Keratinocyte (primary cell): Measurements from ENCODE around the gene ANAPC5. TPM values are rescaled to one million over a fixed set of nuclear protein-coding genes. Genes with fewer than 3 reads are reported as not detected.

Experiments used
- DNase-seq: peaks from one replicate; pipeline ENCODE4 v3.0.0-alpha.2; 2011; ENCODE audit warnings: low read depth, missing footprints, low spot score
- FAIRE-seq: peaks from 2 replicates; lab custom pipeline; 2011; peaks lifted over from hg19 to GRCh38; lab: Jason Lieb, UNC
- H2AFZ ChIP-seq: 2 replicates; pipeline ENCODE4 v1.6.0; 2012; ENCODE audit warnings: low read length, control low read depth, inconsistent platforms; ENCODE audit not compliant: control insufficient read depth
- H3K27ac ChIP-seq: 2 replicates; pipeline ENCODE4 v1.5.1; 2011; ENCODE audit warnings: low read length; ENCODE audit not compliant: control insufficient read depth, insufficient read depth
- H3K27me3 ChIP-seq: 3 replicates; pipeline ENCODE4 v1.6.0; 2011; ENCODE audit warnings: low read length; ENCODE audit not compliant: control insufficient read depth, insufficient read depth; ENCODE audit errors: extremely low read depth
- H3K36me3 ChIP-seq, 2 experiments: 2 replicates in 1 of 2; 3 replicates in 1 of 2; pipeline ENCODE4 v1.5.1; 2011; ENCODE audit warnings: low read length in 2 of 2, mild to moderate bottlenecking in 1 of 2; ENCODE audit not compliant: control insufficient read depth in 2 of 2, insufficient read depth in 2 of 2; ENCODE audit errors: extremely low read depth in 1 of 2
- H3K4me1 ChIP-seq: 3 replicates; pipeline ENCODE4 v1.5.1; 2011; ENCODE audit warnings: low read length; ENCODE audit not compliant: control insufficient read depth, insufficient read depth; ENCODE audit errors: extremely low read depth
- H3K4me2 ChIP-seq: 3 replicates; pipeline ENCODE4 v1.6.0; 2011; ENCODE audit warnings: low read depth, low read length; ENCODE audit not compliant: control insufficient read depth, insufficient read depth; ENCODE audit errors: extremely low read depth
- H3K4me3 ChIP-seq, 3 experiments: fragments of 200-600 bp in 1 of 3; sonication (generic) in 1 of 3; 2 replicates in 2 of 3; 3 replicates in 1 of 3; pipeline ENCODE4 v1.5.1; 2011 to 2016; ENCODE audit warnings: low read length in 3 of 3, mild to moderate bottlenecking in 3 of 3, control low read depth in 2 of 3, inconsistent platforms in 1 of 3, low read depth in 1 of 3, mixed read lengths in 1 of 3, mixed run types in 1 of 3, moderate library complexity in 1 of 3; ENCODE audit not compliant: control insufficient read depth in 2 of 3, insufficient read depth in 2 of 3; ENCODE audit errors: extremely low read depth in 1 of 3
- H3K79me2 ChIP-seq: 2 replicates; pipeline ENCODE4 v1.6.0; 2012; ENCODE audit warnings: low read length; ENCODE audit not compliant: control insufficient read depth, insufficient read depth
- H3K9ac ChIP-seq: 3 replicates; pipeline ENCODE4 v1.6.0; 2011; ENCODE audit warnings: low read length; ENCODE audit not compliant: control insufficient read depth, insufficient read depth; ENCODE audit errors: extremely low read depth
- H3K9me1 ChIP-seq: 3 replicates; pipeline ENCODE4 v1.6.0; 2011; ENCODE audit warnings: low read length; ENCODE audit not compliant: control insufficient read depth, insufficient read depth; ENCODE audit errors: extremely low read depth
- H3K9me3 ChIP-seq: 2 replicates; pipeline ENCODE4 v1.5.1; 2012; ENCODE audit warnings: low read depth, low read length; ENCODE audit not compliant: control insufficient read depth
- H4K20me1 ChIP-seq: 3 replicates; pipeline ENCODE4 v1.6.0; 2011; ENCODE audit warnings: low read length; ENCODE audit not compliant: control insufficient read depth, insufficient read depth; ENCODE audit errors: extremely low read depth
- EZH2 ChIP-seq: IDR thresholded peaks from one replicate; pipeline ENCODE4 v1.6.1; 2012; ENCODE audit warnings: inconsistent platforms, mild to moderate bottlenecking, low read length, moderate library complexity
- dilution Hi-C: fragments of 300-500 bp; cut with MboI; formaldehyde crosslinking; loops from one replicate; pipeline ENCODE4 v1.7.0; 2020; ENCODE audit warnings: low sequenced_read_pairs; ENCODE audit not compliant: extremely low pct_ligation_motif_present
- polyA plus RNA-seq, 5 experiments: library from polyadenylated mRNA; depleted of rRNA in 3 of 5; stranded (reverse) in 3 of 5; stranded (forward) in 1 of 5; unstranded in 1 of 5; fragments of >200 nt; gene quantifications; 1 replicate in 1 of 5; 2 replicates in 3 of 5; 3 replicates in 1 of 5; pipeline versions ENCODE4 v1.2.1 to v1.2.3, GENCODE V29; 2011 to 2012; ENCODE audit warnings: missing spikeins in 2 of 5, low read depth in 1 of 5, low replicate concordance in 1 of 5
- TF ChIP-seq, protein P1 (sequence below), 3 experiments: IDR thresholded peaks in 1 of 3; conservative IDR thresholded peaks in 1 of 3; optimal IDR thresholded peaks in 1 of 3; 2 replicates in 2 of 3; 3 replicates in 1 of 3; pipeline versions ENCODE3 to v1.5.1; 2011; ENCODE audit warnings: low read length in 3 of 3, mild to moderate bottlenecking in 3 of 3, moderate library complexity in 2 of 3, control low read depth in 1 of 3, inconsistent platforms in 1 of 3; ENCODE audit not compliant: insufficient read depth in 2 of 3; ENCODE audit errors: extremely low read depth in 1 of 3

ANAPC5 gene
- polyA plus RNA-seq, 1 donor (not counting 4 experiments of a cell fraction or from before 2014, with no cell fraction given), result 115 TPM

DNA sequence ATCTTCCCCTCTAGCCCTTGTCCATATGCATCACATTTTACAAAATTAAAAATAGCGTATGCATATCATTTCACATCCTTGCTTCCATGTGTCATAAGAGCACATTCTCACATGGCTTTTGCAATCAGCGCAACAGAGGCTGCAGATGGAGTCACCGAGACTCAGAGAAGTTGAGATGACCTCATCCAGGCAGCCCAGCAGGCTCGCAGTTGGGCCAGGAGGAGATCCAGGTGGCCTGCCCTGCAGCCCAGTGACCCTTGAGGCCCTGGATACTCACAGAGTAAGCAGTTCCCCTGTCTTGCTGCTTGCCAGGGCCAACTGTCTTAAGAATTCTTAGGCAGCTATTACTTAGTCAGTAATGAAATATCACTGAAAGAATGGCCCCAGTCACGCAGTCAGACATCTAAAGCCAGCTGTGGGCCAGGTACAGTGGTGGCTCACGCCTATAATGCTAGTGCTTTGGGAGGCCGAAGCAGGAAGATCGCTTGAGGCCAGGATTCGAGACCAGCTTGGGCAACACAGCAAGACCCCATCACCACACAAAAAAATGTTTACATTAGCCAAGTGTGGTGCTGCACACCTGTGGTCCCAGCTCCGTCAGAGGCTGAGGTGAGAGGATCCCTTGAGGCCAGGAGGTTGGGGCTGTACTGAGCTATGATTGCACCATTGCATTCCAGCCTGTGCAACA lies 64.8 kb downstream of the ANAPC5 start:
- no peaks in the 10 kb centered on the region for H4K20me1 ChIP-seq
- H3K4me3 ChIP-seq, result no peak overlapping the region
- H3K79me2 ChIP-seq, result peaks cover 6% of the 10 kb centered on the region
- no peaks in the 10 kb centered on the region for H3K4me1 ChIP-seq
- H3K9me3 ChIP-seq, result no peaks in the 10 kb centered on the region
- H2AFZ ChIP-seq, result no peak overlapping the region
- no peak overlapping the region for H3K4me2 ChIP-seq
- dilution Hi-C loops, result no loop called here
- TF ChIP-seq EZH2, result no peak
- TF ChIP-seq, protein P1, sequence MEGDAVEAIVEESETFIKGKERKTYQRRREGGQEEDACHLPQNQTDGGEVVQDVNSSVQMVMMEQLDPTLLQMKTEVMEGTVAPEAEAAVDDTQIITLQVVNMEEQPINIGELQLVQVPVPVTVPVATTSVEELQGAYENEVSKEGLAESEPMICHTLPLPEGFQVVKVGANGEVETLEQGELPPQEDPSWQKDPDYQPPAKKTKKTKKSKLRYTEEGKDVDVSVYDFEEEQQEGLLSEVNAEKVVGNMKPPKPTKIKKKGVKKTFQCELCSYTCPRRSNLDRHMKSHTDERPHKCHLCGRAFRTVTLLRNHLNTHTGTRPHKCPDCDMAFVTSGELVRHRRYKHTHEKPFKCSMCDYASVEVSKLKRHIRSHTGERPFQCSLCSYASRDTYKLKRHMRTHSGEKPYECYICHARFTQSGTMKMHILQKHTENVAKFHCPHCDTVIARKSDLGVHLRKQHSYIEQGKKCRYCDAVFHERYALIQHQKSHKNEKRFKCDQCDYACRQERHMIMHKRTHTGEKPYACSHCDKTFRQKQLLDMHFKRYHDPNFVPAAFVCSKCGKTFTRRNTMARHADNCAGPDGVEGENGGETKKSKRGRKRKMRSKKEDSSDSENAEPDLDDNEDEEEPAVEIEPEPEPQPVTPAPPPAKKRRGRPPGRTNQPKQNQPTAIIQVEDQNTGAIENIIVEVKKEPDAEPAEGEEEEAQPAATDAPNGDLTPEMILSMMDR (optimal IDR thresholded peaks at IDR 0.05 in 1 of 3, IDR thresholded peaks at IDR 0.05 in 1 of 3, conservative IDR thresholded peaks at IDR 0.05 in 1 of 3; ENCODE audit: extremely low read depth in 1 of 3, insufficient read depth in 2 of 3, low read length in 3 of 3), result no peak
- no peaks in the 10 kb centered on the region for H3K27me3 ChIP-seq
- FAIRE-seq (no peak), DNase-seq (no peak)
- no peak overlapping the region for H3K27ac ChIP-seq
- no peaks in the 10 kb centered on the region for H3K9me1 ChIP-seq
- peaks cover 0 to 8% of the 10 kb centered on the region in 2 experiments for H3K36me3 ChIP-seq
- H3K9ac ChIP-seq, result no peak overlapping the region

DNA sequence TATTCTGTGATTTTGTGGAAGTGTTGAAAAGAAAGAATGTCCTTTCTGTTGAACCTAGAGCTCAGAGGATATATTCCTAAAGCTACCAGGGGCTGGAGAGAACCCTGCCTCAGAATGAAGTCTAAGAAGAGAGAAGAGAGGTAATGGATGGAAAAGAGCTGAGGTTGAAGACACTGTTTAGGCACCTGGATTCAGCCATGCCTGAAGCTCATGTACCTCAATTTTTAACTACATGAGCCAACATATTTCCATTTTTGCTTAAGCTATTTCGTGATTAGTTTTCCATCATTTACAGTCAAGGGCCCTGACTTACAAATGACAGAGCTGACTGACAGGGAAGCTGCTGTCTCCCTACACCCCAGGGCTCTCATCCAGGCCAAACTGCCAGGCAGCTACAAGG lies 66.4 kb downstream of the ANAPC5 start:
- H3K4me2 ChIP-seq, result no peak overlapping the region
- TF ChIP-seq, protein P1 (optimal IDR thresholded peaks at IDR 0.05 in 1 of 3, IDR thresholded peaks at IDR 0.05 in 1 of 3, conservative IDR thresholded peaks at IDR 0.05 in 1 of 3; ENCODE audit: extremely low read depth in 1 of 3, insufficient read depth in 2 of 3, low read length in 3 of 3), result no peak
- no peak for TF ChIP-seq EZH2
- H3K9me1 ChIP-seq, result no peaks in the 10 kb centered on the region
- peaks cover 0 to 6% of the 10 kb centered on the region in 2 experiments for H3K36me3 ChIP-seq
- H2AFZ ChIP-seq, result no peak overlapping the region
- dilution Hi-C loops, result no loop called here
- no peaks in the 10 kb centered on the region for H3K4me1 ChIP-seq
- no peak overlapping the region for H3K4me3 ChIP-seq
- no peaks in the 10 kb centered on the region for H3K9me3 ChIP-seq
- peaks cover 1% of the 10 kb centered on the region for H3K79me2 ChIP-seq
- FAIRE-seq (no peak), DNase-seq (no peak)
- no peak overlapping the region for H3K27ac ChIP-seq
- no peaks in the 10 kb centered on the region for H4K20me1 ChIP-seq
- H3K9ac ChIP-seq, result no peak overlapping the region
- H3K27me3 ChIP-seq, result no peaks in the 10 kb centered on the region
